ENCODE data around the gene SLC10A2.

SLC10A2 gene

DNA sequence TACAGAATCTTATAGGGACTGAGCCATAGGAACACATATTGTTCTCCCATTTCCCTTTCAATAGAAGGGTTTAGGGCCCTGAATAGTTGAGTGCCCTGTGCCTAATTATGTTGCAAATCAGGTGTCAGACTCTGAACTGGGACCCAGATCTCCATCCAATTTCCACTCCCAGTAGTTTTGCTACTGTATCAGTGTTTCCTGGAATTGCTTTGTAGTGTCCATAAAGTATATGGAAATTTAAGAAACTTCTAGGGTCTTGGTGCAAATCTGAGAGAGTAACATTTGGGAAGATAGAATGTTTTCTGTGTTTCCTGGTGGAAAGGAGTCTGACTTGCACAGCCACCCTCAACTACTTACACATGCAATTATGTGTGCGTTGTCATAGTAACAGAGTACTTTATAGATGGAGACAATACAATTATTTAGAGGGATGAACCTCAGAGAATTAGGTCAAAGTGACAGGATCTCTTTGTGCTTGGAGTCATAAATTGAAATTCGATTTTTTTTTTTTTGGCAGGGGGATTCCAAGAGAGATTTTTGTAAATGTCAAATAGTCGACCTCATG is 646 bp upstream of the SLC10A2 start:
- in situ Hi-C loops (cut with HindIII; ENCODE audit: low pct_ligation_motif_present, low sequenced_read_pairs): no loop called here
- TF ChIP-seq, protein P1, sequence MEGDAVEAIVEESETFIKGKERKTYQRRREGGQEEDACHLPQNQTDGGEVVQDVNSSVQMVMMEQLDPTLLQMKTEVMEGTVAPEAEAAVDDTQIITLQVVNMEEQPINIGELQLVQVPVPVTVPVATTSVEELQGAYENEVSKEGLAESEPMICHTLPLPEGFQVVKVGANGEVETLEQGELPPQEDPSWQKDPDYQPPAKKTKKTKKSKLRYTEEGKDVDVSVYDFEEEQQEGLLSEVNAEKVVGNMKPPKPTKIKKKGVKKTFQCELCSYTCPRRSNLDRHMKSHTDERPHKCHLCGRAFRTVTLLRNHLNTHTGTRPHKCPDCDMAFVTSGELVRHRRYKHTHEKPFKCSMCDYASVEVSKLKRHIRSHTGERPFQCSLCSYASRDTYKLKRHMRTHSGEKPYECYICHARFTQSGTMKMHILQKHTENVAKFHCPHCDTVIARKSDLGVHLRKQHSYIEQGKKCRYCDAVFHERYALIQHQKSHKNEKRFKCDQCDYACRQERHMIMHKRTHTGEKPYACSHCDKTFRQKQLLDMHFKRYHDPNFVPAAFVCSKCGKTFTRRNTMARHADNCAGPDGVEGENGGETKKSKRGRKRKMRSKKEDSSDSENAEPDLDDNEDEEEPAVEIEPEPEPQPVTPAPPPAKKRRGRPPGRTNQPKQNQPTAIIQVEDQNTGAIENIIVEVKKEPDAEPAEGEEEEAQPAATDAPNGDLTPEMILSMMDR (IDR thresholded peaks at IDR 0.05; ENCODE audit: low read depth, low read length, missing control alignments): no peak
- H3K27ac ChIP-seq: no peak overlapping the region
- H3K27me3 ChIP-seq (replicated peaks): no peaks in the 10 kb centered on the region
- H3K4me3 ChIP-seq (ENCODE audit: low read depth, low read length): no peak overlapping the region
- H3K36me3 ChIP-seq (replicated peaks): no peaks in the 10 kb centered on the region
- DNase-seq: no peak

- Histone ChIP-seq H3K27ac (no peak overlapping the region), H3K36me3 (replicated peaks) (no peaks in the 10 kb centered on the region), H3K27me3 (replicated peaks) (no peaks in the 10 kb centered on the region), H3K4me3 (ENCODE audit: low read depth, low read length) (no peak overlapping the region)
- DNase-seq: no peak
- in situ Hi-C loops (cut with HindIII; ENCODE audit: low pct_ligation_motif_present, low sequenced_read_pairs): no loop called here
- TF ChIP-seq, protein P1 (IDR thresholded peaks at IDR 0.05; ENCODE audit: low read depth, low read length, missing control alignments): no peak
These were observed 2.8 kb downstream of the SLC10A2 start for GRCh38 chr13:103063376-103063775.

DNA sequence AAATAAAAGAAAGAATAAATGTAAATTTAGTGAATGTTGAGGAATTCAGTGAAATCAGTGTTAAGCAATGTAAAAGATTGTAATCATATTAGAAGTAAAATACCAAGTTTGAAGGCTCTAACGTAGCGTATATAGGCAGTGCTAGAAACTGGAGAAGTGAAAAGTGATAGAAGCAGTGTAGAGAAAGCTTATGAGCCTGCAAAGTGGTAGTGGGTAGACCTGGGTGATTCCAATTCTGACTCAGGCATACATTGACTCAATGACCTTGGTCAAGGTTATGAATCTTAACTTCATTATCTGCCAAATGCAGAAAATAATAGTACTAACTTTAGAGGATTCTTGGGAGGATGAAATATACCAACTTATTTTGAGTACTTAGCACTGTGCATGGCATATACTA is 4.1 kb downstream of the SLC10A2 start:
- TF ChIP-seq, protein P1 (IDR thresholded peaks at IDR 0.05; ENCODE audit: low read depth, low read length, missing control alignments): no peak
- Histone ChIP-seq H3K36me3 (replicated peaks) (no peaks in the 10 kb centered on the region), H3K27me3 (replicated peaks) (no peaks in the 10 kb centered on the region), H3K27ac (no peak overlapping the region), H3K4me3 (ENCODE audit: low read depth, low read length) (no peak overlapping the region)
- no peak for DNase-seq
- in situ Hi-C loops (cut with HindIII; ENCODE audit: low pct_ligation_motif_present, low sequenced_read_pairs): no loop called here

- Histone ChIP-seq H3K27ac (no peak overlapping the region), H3K36me3 (replicated peaks) (no peaks in the 10 kb centered on the region), H3K27me3 (replicated peaks) (no peaks in the 10 kb centered on the region), H3K4me3 (ENCODE audit: low read depth, low read length) (no peak overlapping the region)
- in situ Hi-C loops (cut with HindIII; ENCODE audit: low pct_ligation_motif_present, low sequenced_read_pairs): no loop called here
- TF ChIP-seq, protein P1 (IDR thresholded peaks at IDR 0.05; ENCODE audit: low read depth, low read length, missing control alignments): no peak
- DNase-seq: no peak
These were observed 10.2 kb downstream of the SLC10A2 start for GRCh38 chr13:103056008-103056407.

- no peaks in the 10 kb centered on the region for H3K36me3 ChIP-seq (replicated peaks)
- H3K27ac ChIP-seq: no peak overlapping the region
- TF ChIP-seq, protein P1 (IDR thresholded peaks at IDR 0.05; ENCODE audit: low read depth, low read length, missing control alignments): no peak
- DNase-seq: no peak
- no peak overlapping the region for H3K4me3 ChIP-seq (ENCODE audit: low read depth, low read length)
- no peaks in the 10 kb centered on the region for H3K27me3 ChIP-seq (replicated peaks)
- in situ Hi-C loops (cut with HindIII; ENCODE audit: low pct_ligation_motif_present, low sequenced_read_pairs): no loop called here
These were observed 11.1 kb downstream of the SLC10A2 start for GRCh38 chr13:103055166-103055565.

GRCh38 chr13:103046676-103047075 is 19.5 kb downstream of the SLC10A2 start:
- TF ChIP-seq, protein P1 (IDR thresholded peaks at IDR 0.05; ENCODE audit: low read depth, low read length, missing control alignments): no peak
- Histone ChIP-seq H3K27ac (no peak overlapping the region), H3K36me3 (replicated peaks) (no peaks in the 10 kb centered on the region), H3K27me3 (replicated peaks) (no peaks in the 10 kb centered on the region), H3K4me3 (ENCODE audit: low read depth, low read length) (no peak overlapping the region)
- DNase-seq: no peak
- in situ Hi-C loops (cut with HindIII; ENCODE audit: low pct_ligation_motif_present, low sequenced_read_pairs): no loop called here

Data from brain microvascular endothelial cell (primary cell).